Skin of body (tissue), 2 donors: ENCODE results near the gene AFAP1. TPM values are rescaled to one million over a fixed set of nuclear protein-coding genes. Genes with fewer than 3 reads are reported as not detected.

Experiments
- DNase-seq: peaks from one replicate; lab custom pipeline; 2025; lab: John Stamatoyannopoulos, UW
- total RNA-seq: library from RNA; depleted of rRNA; stranded (reverse); fragments of >200 nt; gene quantifications from one replicate; pipeline ENCODE4 v1.2.3, GENCODE V29; 2014

AFAP1 gene
- total RNA-seq, 1 donor from 2014 or later, result 34.5 TPM

DNA sequence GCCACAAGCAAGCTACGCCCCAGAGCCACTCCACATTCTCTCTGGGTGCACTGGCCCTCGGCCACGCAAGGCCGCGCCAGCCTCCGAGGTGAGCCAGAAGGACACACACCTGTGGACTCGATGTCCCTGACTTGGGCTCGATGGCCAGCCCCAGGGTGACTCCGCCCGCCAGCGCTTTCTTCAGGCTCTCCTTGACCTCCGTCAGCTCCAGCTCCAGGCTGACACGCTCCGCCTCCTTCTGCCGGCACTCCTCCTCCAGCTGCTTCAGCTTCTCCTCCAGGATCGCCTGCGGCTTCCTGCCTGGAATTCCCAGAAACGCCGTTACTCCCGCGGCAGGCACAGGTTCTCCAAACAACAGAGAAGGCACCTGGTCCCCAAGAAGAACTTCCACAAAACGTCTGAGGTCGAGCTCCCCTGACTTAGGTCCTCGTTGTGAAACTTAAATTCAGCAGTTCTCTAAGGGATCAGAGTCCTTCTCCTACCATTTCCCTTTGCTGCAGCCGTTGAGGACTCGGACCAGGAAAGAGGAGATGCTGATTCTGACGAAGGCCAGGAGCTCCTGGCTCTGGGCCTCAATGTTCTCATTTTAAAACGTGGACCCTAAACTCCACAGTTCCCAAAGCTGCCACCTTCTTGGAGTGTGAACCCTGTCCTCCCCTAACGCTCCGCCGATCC lies 166.8 kb downstream of the AFAP1 start:
- no peak for DNase-seq

GRCh38 chr4:7771541-7772507 lies 167.8 kb downstream of the AFAP1 start:
- no peak for DNase-seq

DNA sequence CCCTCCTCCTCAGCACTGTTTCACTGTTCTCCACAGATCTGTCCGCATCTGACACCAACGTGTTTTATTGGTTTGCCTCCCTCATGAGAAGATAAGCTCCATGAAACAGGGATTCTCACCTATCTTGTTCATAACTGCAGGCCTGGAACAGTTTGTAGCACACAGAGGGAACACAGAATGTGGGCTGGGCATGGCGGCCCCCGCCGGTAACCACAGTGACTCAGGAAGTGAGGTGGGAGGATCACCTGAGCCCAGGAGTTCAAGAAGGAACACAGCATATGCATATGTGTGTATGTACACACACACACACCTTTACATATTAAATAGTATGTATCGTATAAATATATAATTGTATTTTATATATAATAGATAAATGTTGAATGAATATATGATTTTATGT lies 168.6 kb downstream of the AFAP1 start:
- DNase-seq, result no peak

DNA sequence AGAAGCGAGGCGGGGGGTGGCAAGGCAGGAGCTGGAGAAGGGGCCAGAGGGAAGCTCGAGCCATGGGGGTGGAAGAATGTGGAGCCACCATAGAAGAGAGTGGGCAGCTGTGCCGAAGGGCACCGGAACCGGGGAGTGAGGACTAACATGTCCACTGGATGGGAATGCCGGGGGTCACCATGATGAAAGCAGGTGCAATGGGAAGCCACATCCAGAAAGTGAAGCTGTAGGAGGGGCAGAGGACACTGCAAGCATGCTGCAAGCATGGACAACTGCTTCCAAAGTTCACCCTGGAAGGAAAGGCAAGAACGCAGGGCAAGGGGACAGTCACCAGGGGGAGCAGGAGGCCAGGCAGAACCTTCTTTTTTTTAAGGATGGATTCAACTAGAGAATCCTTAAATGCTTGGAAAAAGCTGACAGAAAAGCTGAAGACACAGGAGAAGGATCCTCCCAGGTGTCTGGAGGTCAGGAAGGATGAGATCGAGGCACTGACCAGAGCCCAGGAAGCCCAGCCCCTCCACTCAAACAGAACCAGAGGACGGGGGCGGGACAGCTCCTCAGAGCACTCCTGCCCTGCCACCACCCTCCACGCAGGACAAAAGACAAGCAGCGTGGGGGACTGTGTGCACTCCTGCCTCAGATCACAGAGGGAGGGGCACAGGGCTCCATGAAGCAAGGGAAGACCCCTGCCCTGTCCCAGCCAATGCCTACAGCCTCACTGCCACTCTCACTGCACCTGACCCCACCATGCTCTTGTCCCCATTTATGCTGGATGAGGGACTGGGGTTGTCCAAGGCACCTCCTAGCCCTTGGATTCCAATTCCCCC lies 169.2 kb downstream of the AFAP1 start:
- peak; percentile 37 for DNase-seq

- DNase-seq, result peak; percentile 62
Observed at GRCh38 chr4:7769396-7770223, 170.1 kb downstream of the AFAP1 start.

GRCh38 chr4:7768736-7769135 lies 170.9 kb downstream of the AFAP1 start:
- DNase-seq, result no peak

DNA sequence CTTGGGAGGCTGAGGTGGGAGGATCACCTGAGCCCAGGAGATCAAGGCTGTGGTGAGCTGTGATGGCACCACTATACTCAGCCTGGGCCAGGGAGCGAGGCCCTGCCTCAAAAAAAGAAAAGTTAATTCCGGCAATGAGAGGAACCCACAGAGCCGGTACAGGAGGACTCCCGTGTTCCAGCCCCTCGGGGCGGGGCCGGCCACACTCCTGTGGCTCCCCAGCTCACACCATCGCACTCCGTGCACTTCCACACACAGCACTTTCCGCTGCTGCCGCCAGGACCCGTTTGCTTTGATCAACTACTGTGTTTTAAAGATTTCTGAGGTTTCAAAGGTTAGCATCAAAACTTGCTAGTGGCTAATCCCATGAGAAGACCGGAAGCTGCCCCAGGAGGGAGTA lies 171.7 kb downstream of the AFAP1 start:
- DNase-seq, result no peak

GRCh38 chr4:7767526-7767925 lies 172.1 kb downstream of the AFAP1 start:
- DNase-seq, result no peak

GRCh38 chr4:7766661-7767345 lies 172.9 kb downstream of the AFAP1 start:
- DNase-seq, result no peak

- no peak for DNase-seq
Observed at GRCh38 chr4:7766086-7766485, 173.6 kb downstream of the AFAP1 start.

- no peak for DNase-seq
Observed at GRCh38 chr4:7765666-7766065, 174.0 kb downstream of the AFAP1 start.

- DNase-seq, result no peak
Observed at GRCh38 chr4:7764466-7764865, 175.2 kb downstream of the AFAP1 start.

DNA sequence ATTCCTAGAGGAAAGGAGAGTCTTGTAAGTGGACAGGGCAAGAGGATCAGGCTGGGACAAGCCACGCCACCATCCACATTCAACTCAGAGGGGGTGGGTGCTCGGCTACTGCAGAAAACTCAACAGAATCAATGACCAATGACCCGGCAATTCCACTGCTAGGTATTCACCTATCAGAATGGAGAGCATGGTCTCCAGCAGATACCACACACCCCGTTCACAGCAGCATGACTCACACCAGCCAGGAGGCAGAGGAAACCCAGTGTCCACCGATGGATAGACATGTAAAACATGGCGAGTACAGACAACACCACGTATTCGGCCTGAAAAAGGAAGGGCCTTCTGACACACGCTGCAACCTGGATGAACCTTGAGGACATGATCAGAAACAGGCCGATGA lies 175.9 kb downstream of the AFAP1 start:
- DNase-seq, result no peak

DNA sequence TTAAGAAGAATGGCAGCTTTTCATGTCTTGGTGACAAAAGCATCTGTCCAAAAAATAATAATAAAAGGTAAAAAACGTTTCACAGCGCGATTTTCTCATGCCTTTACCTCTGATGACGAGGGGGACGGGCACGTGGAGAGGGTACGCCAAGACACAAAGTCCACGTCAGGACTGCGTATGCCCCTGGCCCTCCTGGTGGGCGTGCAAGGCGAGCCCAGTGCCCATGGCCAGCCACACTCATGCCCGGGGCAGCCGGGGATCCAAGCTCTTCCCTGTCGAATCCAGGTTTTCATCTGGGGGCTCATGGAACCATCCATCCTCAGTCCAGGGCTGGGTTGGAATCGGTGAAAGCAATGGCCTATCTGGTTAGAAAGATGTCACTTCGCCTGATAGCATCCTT lies 176.6 kb downstream of the AFAP1 start:
- no peak for DNase-seq

GRCh38 chr4:7762376-7763030 lies 177.2 kb downstream of the AFAP1 start:
- DNase-seq, result no peak

- DNase-seq, result peak; percentile 32
Observed at GRCh38 chr4:7761720-7762119, 177.9 kb downstream of the AFAP1 start.

DNA sequence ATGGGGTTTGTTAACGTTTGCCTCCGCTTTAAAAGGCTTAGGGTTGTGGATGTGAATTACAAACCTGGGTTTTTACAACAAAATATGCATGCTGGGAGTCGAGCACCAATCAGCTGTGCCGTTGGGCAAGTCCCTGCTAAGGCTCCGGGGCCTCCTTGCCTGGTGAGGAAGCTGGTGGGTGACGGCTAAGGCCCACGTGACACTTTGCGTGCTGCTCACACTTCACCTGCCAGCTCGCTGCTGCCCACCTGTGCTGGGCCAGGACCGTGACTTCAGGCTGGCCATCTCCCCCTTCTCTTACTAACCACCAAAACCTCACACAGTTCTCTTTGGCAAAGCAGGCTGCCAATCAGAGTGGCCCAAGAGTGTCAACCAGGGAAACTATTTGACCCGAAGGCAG lies 178.3 kb downstream of the AFAP1 start:
- DNase-seq, result no peak

DNA sequence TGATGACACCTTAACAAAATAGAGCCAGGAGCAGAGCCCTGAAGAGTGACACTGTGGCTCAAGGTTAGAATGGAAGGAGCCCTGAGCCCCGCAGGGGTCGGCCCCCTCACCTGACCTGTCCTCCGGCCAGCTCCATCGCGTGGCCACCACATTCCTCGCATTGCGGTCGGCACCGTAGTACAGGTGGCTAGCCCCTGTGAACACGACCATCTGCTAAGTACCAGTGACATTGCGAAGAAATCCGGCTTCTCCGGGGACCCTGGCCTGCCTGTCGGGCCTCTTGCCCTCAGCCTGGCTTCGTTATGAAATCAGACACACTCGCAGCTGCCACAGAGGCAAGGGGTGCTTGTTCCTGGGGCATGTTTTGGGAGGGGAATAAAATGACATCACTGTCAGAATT lies 179.0 kb downstream of the AFAP1 start:
- DNase-seq, result no peak

DNA sequence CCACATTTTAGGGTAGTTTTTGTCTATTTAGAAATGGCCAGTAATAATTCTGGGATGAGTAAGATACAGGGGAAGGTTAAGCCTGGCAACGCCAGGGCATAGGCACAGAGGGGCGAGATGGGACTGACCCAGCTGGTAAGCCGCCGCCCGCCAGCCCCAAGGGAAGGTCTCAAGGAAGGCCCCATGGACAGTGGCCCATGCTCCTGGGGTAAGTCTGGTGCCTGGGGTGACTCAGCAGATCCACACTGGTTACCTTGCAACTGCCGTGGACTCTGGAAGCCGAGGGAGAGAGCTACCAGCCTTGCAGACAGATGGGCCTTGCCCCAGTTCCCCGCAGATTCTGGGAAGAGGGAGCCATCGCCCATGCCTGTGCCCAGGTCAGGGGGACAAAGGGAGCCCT lies 179.4 kb downstream of the AFAP1 start:
- no peak for DNase-seq

GRCh38 chr4:7759635-7760034 lies 180.0 kb downstream of the AFAP1 start:
- no peak for DNase-seq
